ENCODE data around the gene GET4. TPM values are rescaled to one million over a fixed set of nuclear protein-coding genes. Genes with fewer than 3 reads are reported as not detected.
A peak's percentile ranks its signal among the peaks of the same experiment; 100 is the strongest.

GET4 gene
- total and polyA plus RNA-seq, 2 of the 13 experiments (the other 11 are each of a cell fraction or from before 2014, with no cell fraction given): 28.2 to 35.2 TPM

DNA sequence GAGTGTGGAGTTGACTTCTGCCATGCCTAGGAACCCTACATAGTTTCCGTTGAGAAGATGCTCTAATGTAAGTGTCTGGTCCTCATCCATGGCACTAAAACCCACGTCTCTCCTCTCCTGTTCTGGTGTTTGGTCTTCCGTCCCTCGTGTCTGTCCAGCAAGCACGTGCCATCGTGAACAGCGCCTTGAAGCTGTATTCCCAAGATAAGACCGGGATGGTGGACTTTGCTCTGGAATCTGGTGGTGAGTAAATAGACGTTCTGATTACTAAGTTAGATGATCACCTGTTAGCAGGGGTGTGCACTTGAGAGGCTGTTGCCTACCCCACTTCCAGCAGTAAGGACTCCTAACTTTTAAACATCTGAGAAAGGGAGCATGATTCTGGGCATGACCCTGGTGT is 15.1 kb upstream of the GET4 start:
- in situ Hi-C loops (cut with HindIII; ENCODE audit: extremely low pct_ligation_motif_present, low pct_unique_long_range_greater_than_20kb) (no loop called here), intact Hi-C loops (cut with micrococcal nuclease; ENCODE audit: unreplicated experiment) (no loop called here)
- FAIRE-seq (no peak), DNase-seq (ENCODE audit: low spot score) (peak; percentile 40), ATAC-seq (peak; percentile 32; the same call in 2 of the 3 replicates)
- no peaks in the 10 kb centered on the region for H3K27me3 ChIP-seq (ENCODE audit: control insufficient read depth in 1 of 2, insufficient read depth in 2 of 2, low read length in 2 of 2)
- POLR2A ChIA-PET: no interaction called here
- H3K79me2 ChIP-seq (ENCODE audit: insufficient read depth, low read length): no peaks in the 10 kb centered on the region
- H3K9ac ChIP-seq (ENCODE audit: insufficient read depth, low read depth, low read length): no peak overlapping the region
- peaks cover 13% of the 10 kb centered on the region for H3K4me1 ChIP-seq (ENCODE audit: insufficient read depth, low read length)
- BruUV-seq (replicated peaks): no TSS peak
- no peaks in the 10 kb centered on the region for H3K9me3 ChIP-seq (ENCODE audit: low read length)
- H2AFZ ChIP-seq (ENCODE audit: low read length): no peak overlapping the region
- H4K20me1 ChIP-seq (ENCODE audit: insufficient read depth, low read length): no peaks in the 10 kb centered on the region; the same call in 1 of the 2 replicates
- CTCF ChIA-PET (ENCODE audit: low intra/inter-chr PET ratio, low total read pairs): no interaction called here
- peaks cover 25 to 67% of the 10 kb centered on the region in 2 experiments; a peak in 4 of 5 replicates for H3K36me3 ChIP-seq (replicated peaks in 1 of 2; ENCODE audit: control insufficient read depth in 1 of 2, insufficient read depth in 2 of 2, low read length in 2 of 2)
- H3K27ac ChIP-seq (ENCODE audit: extremely low read length, insufficient read depth, low read length): no peak overlapping the region
- WGBS (ENCODE audit: low lambda C conversion rate): 38% methylated on average over 7 of the region's 9 CpGs
- no peak overlapping the region for H3K4me2 ChIP-seq (ENCODE audit: low read depth, low read length)
- H3K4me3 ChIP-seq (replicated peaks in 1 of 3; ENCODE audit: insufficient read depth in 1 of 3, low read depth in 2 of 3, low read length in 3 of 3): no peak overlapping the region
- TF ChIP-seq, protein P1, sequence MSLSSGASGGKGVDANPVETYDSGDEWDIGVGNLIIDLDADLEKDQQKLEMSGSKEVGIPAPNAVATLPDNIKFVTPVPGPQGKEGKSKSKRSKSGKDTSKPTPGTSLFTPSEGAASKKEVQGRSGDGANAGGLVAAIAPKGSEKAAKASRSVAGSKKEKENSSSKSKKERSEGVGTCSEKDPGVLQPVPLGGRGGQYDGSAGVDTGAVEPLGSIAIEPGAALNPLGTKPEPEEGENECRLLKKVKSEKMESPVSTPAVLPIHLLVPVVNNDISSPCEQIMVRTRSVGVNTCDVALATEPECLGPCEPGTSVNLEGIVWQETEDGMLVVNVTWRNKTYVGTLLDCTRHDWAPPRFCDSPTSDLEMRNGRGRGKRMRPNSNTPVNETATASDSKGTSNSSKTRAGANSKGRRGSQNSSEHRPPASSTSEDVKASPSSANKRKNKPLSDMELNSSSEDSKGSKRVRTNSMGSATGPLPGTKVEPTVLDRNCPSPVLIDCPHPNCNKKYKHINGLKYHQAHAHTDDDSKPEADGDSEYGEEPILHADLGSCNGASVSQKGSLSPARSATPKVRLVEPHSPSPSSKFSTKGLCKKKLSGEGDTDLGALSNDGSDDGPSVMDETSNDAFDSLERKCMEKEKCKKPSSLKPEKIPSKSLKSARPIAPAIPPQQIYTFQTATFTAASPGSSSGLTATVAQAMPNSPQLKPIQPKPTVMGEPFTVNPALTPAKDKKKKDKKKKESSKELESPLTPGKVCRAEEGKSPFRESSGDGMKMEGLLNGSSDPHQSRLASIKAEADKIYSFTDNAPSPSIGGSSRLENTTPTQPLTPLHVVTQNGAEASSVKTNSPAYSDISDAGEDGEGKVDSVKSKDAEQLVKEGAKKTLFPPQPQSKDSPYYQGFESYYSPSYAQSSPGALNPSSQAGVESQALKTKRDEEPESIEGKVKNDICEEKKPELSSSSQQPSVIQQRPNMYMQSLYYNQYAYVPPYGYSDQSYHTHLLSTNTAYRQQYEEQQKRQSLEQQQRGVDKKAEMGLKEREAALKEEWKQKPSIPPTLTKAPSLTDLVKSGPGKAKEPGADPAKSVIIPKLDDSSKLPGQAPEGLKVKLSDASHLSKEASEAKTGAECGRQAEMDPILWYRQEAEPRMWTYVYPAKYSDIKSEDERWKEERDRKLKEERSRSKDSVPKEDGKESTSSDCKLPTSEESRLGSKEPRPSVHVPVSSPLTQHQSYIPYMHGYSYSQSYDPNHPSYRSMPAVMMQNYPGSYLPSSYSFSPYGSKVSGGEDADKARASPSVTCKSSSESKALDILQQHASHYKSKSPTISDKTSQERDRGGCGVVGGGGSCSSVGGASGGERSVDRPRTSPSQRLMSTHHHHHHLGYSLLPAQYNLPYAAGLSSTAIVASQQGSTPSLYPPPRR (CRISPR knock-in tag; IDR thresholded peaks at IDR 0.05; ENCODE audit: borderline replicate concordance): 0 out of 2 replicates have a peak, but pooled peaks have one; percentile 20
- TF ChIP-seq ZNF317 (CRISPR knock-in tag; IDR thresholded peaks at IDR 0.05) (0 out of 2 replicates have a peak, but pooled peaks have one; percentile 68), HOXA3 (CRISPR knock-in tag; IDR thresholded peaks at IDR 0.05) (peak; percentile 56), ZNF550 (CRISPR knock-in tag; IDR thresholded peaks at IDR 0.05; ENCODE audit: borderline replicate concordance) (no peak), HDAC1 (CRISPR knock-in tag; IDR thresholded peaks at IDR 0.05) (peak; percentile 42; the same call in 1 of the 2 replicates), SOX6 (IDR thresholded peaks at IDR 0.05) (no peak), SOX6 (CRISPR knock-in tag; IDR thresholded peaks at IDR 0.05) (0 out of 2 replicates have a peak, but pooled peaks have one; percentile 12), GFI1 (CRISPR knock-in tag; IDR thresholded peaks at IDR 0.05; ENCODE audit: borderline replicate concordance) (peak; percentile 87), ARNTL (CRISPR knock-in tag; IDR thresholded peaks at IDR 0.05) (0 out of 2 replicates have a peak, but pooled peaks have one; percentile 35), HNF4A (CRISPR knock-in tag; IDR thresholded peaks at IDR 0.05) (peak; percentile 83), JUN (CRISPR knock-in tag; IDR thresholded peaks at IDR 0.05) (peak; percentile 33; the same call in 1 of the 2 replicates), FOXA3 (CRISPR knock-in tag; IDR thresholded peaks at IDR 0.05) (peak; percentile 42; the same call in 1 of the 2 replicates), SALL1 (CRISPR knock-in tag; IDR thresholded peaks at IDR 0.05) (peak; percentile 47), ZNF563 (CRISPR knock-in tag; IDR thresholded peaks at IDR 0.05) (no peak)
- TF ChIP-seq, protein P2, sequence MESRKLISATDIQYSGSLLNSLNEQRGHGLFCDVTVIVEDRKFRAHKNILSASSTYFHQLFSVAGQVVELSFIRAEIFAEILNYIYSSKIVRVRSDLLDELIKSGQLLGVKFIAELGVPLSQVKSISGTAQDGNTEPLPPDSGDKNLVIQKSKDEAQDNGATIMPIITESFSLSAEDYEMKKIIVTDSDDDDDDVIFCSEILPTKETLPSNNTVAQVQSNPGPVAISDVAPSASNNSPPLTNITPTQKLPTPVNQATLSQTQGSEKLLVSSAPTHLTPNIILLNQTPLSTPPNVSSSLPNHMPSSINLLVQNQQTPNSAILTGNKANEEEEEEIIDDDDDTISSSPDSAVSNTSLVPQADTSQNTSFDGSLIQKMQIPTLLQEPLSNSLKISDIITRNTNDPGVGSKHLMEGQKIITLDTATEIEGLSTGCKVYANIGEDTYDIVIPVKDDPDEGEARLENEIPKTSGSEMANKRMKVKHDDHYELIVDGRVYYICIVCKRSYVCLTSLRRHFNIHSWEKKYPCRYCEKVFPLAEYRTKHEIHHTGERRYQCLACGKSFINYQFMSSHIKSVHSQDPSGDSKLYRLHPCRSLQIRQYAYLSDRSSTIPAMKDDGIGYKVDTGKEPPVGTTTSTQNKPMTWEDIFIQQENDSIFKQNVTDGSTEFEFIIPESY (CRISPR knock-in tag; IDR thresholded peaks at IDR 0.05): peak; percentile 96
- TF ChIP-seq, protein P3, sequence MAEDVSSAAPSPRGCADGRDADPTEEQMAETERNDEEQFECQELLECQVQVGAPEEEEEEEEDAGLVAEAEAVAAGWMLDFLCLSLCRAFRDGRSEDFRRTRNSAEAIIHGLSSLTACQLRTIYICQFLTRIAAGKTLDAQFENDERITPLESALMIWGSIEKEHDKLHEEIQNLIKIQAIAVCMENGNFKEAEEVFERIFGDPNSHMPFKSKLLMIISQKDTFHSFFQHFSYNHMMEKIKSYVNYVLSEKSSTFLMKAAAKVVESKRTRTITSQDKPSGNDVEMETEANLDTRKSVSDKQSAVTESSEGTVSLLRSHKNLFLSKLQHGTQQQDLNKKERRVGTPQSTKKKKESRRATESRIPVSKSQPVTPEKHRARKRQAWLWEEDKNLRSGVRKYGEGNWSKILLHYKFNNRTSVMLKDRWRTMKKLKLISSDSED (CRISPR knock-in tag; IDR thresholded peaks at IDR 0.05): no peak
- TF ChIP-seq, protein P4, sequence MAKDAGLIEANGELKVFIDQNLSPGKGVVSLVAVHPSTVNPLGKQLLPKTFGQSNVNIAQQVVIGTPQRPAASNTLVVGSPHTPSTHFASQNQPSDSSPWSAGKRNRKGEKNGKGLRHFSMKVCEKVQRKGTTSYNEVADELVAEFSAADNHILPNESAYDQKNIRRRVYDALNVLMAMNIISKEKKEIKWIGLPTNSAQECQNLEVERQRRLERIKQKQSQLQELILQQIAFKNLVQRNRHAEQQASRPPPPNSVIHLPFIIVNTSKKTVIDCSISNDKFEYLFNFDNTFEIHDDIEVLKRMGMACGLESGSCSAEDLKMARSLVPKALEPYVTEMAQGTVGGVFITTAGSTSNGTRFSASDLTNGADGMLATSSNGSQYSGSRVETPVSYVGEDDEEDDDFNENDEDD (CRISPR knock-in tag; IDR thresholded peaks at IDR 0.05; ENCODE audit: borderline replicate concordance): peak; percentile 69; the same call in 1 of the 2 replicates

Measured in HepG2 (cell line).